Spleen (tissue), 11 donors: ENCODE results near the gene CAMK2B. TPM values are rescaled to one million over a fixed set of nuclear protein-coding genes. Genes with fewer than 3 reads are reported as not detected.
A peak's percentile ranks its signal among the peaks of the same experiment; 100 is the strongest.

ENCODE experiments used
- DNase-seq: peaks from one replicate; pipeline ENCODE4 v3.0.0-alpha.2; 2020
- H3K27ac ChIP-seq, 8 donors: fragments of 200-600 bp; sonication (generic) in 7 of 8; 1 replicate in 4 of 8; 2 replicates in 4 of 8; pipeline versions ENCODE4 v1.5.0 to v1.8.0; 2016 to 2021; ENCODE audit warnings: inconsistent platforms in 4 of 8, mild to moderate bottlenecking in 4 of 8, moderate library complexity in 1 of 8
- H3K27me3 ChIP-seq, 7 donors: fragments of 200-600 bp; sonication (generic) in 6 of 7; replicated peaks in 1 of 7; 1 replicate in 4 of 7; 2 replicates in 3 of 7; pipeline versions ENCODE4 v1.5.0 to v1.8.0; 2016 to 2021; ENCODE audit warnings: inconsistent platforms in 3 of 7, mild to moderate bottlenecking in 1 of 7
- H3K36me3 ChIP-seq, 6 donors: fragments of 200-600 bp; sonication (generic) in 5 of 6; 1 replicate in 4 of 6; 2 replicates in 2 of 6; pipeline versions ENCODE4 v1.5.0 to v1.8.0; 2016 to 2021; ENCODE audit warnings: inconsistent platforms in 2 of 6
- H3K4me1 ChIP-seq, 6 donors: fragments of 200-600 bp; sonication (generic) in 5 of 6; 1 replicate in 3 of 6; 2 replicates in 3 of 6; pipeline versions ENCODE4 v1.5.0 to v1.8.0; 2016 to 2021; ENCODE audit warnings: inconsistent platforms in 3 of 6
- H3K4me3 ChIP-seq, 8 donors: fragments of 200-600 bp; sonication (generic) in 7 of 8; 1 replicate in 4 of 8; 2 replicates in 4 of 8; pipeline versions ENCODE4 v1.5.0 to v1.8.0; 2016 to 2021; ENCODE audit warnings: inconsistent platforms in 4 of 8, mild to moderate bottlenecking in 4 of 8, moderate library complexity in 2 of 8
- H3K9me3 ChIP-seq, 8 donors: fragments of 200-600 bp; sonication (generic) in 7 of 8; 1 replicate in 4 of 8; 2 replicates in 4 of 8; pipeline versions ENCODE4 v1.5.0 to v1.8.0; 2016 to 2021; ENCODE audit warnings: inconsistent platforms in 4 of 8
- POLR2A ChIP-seq, 3 donors: fragments of 450-650 bp; IDR thresholded peaks; one replicate each; pipeline ENCODE4 v1.5.1; 2017; ENCODE audit warnings: antibody characterized with exemption in 3 of 3, mild to moderate bottlenecking in 1 of 3
- POLR2AphosphoS5 ChIP-seq, 3 donors: sonication (generic); formaldehyde crosslinking; IDR thresholded peaks; one replicate each; pipeline ENCODE4 v1.5.1; 2017; ENCODE audit warnings: antibody characterized with exemption in 3 of 3
- WGBS, 5 donors: extraction: QIAGEN DNeasy Blood & Tissue Kit in 3 of 5; methylation state at CpG; one replicate each; pipeline versions ENCODE4 v1.1.5 to v1.1.7; 2013 to 2018; 5-methylcytosine and 5-hydroxymethylcytosine counted together
- intact Hi-C: fragments of 100-400 bp; cut with DNase I; formaldehyde crosslinking; loops from one replicate; pipeline ENCODE4 v1.15.0; 2023; ENCODE audit warnings: low total_unique reads
- polyA plus RNA-seq, 3 donors: library from polyadenylated mRNA; stranded (reverse); fragments of 200-250 nt; gene quantifications; one replicate each; pipeline ENCODE4 v1.2.1, GENCODE V29; 2013
- total RNA-seq, 7 donors: library from RNA; depleted of rRNA in 3 of 7; stranded (reverse); fragments of >200 nt in 3 of 7; fragmentation: NEBNext Ultra II Directional in 4 of 7; extraction: Animal tissue kit (Norgen Biotek cat#: 25700) in 4 of 7; gene quantifications; one replicate each; pipeline versions ENCODE4 v1.1.0 to v1.2.1, GENCODE V29; 2016 to 2021
- TF ChIP-seq, protein P1 (sequence below), 11 experiments: fragments of 200-600 bp in 7 of 11; fragments of 450-650 bp in 4 of 11; sonication (generic) in 4 of 11; IDR thresholded peaks in 8 of 11; conservative IDR thresholded peaks in 3 of 11; 1 replicate in 7 of 11; 2 replicates in 4 of 11; pipeline versions ENCODE4 v1.4.0 to v1.8.0; 2016 to 2021; ENCODE audit warnings: antibody characterized with exemption in 11 of 11, inconsistent platforms in 4 of 11, mild to moderate bottlenecking in 1 of 11
- donor health status: healthy with polysubstance abuse.
- donor health status: DM: no; HTN: no; CAD: no; lungs with moderate emphysema.
- donor health status: DM: no; HTN: no; CAD: no.
- donor health status: Bipolar disorder and iron deficiency.
- donor health status: healthy.
- donor health status: DM: no; HTN: no; CAD: no.
- donor health status: DM: yes; HTN: yes; CAD: no.

The CAMK2B gene
- total and polyA plus RNA-seq, 10 donors, result 0.20 to 2.9 (median 0.61) TPM; not detected in 2

DNA sequence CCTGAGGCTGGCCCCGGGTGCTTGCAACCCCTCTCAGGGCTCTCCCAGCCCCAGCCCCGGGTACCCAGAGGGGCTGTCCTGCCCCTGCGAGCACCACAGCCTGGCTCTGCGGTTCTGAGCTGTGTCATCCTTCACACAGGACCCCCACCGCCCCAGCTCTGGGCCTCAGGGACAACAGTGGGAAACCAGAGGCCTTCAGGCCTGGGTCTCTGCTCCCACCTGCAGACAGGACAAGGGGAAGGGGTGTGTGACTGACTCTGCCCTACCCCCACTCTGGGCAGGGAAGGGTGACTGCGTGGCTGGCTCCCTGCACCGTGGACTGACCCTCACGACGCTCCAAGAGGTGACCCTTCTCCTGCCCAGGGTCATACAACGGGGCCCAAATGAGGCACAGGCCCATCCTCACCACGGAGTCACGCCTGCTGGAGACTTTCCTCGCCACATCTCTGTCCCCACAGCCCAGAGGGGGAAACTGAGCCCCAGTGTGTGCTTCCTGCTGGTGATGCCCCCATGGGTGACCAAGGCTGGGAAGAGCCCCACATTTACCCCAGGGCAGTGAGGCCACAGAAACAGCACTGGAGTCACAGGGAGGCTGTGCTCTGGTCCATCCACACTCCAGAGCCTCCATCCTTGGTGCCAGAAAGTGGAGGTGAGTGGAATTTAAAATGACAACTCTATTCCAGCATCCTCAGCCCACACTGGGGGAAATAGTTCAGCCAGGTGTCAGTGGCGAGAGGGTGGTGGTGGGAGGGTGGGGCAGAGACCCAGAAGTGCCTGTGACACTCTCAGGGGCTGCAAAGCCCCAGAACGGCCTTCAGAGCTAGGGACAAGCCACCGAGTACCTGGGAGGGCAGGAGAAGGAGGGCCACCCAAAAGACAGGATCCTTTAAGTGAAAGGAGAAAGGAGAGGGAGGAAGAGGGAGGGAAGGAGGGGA is 13.6 kb downstream of the CAMK2B start:
- Histone ChIP-seq H3K4me3 (no peak overlapping the region), H3K4me1 (peaks cover 4 to 18% (median 11%) of the 10 kb centered on the region in 6 donors), H3K27ac (no peak overlapping the region), H3K36me3 (no peaks in the 10 kb centered on the region), H3K27me3 (peaks cover 0 to 26% (median 12%) of the 10 kb centered on the region in 7 donors), H3K9me3 (peaks cover 0 to 11% (median 5%) of the 10 kb centered on the region in 8 donors)
- intact Hi-C loops, result no loop called here
- DNase-seq, result peak; percentile 64
- TF ChIP-seq, protein P1, sequence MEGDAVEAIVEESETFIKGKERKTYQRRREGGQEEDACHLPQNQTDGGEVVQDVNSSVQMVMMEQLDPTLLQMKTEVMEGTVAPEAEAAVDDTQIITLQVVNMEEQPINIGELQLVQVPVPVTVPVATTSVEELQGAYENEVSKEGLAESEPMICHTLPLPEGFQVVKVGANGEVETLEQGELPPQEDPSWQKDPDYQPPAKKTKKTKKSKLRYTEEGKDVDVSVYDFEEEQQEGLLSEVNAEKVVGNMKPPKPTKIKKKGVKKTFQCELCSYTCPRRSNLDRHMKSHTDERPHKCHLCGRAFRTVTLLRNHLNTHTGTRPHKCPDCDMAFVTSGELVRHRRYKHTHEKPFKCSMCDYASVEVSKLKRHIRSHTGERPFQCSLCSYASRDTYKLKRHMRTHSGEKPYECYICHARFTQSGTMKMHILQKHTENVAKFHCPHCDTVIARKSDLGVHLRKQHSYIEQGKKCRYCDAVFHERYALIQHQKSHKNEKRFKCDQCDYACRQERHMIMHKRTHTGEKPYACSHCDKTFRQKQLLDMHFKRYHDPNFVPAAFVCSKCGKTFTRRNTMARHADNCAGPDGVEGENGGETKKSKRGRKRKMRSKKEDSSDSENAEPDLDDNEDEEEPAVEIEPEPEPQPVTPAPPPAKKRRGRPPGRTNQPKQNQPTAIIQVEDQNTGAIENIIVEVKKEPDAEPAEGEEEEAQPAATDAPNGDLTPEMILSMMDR (IDR thresholded peaks at IDR 0.05 in 8 of 11, conservative IDR thresholded peaks at IDR 0.05 in 3 of 11), result no peak
- TF ChIP-seq POLR2A (IDR thresholded peaks at IDR 0.05), result no peak
- no peak for TF ChIP-seq POLR2AphosphoS5 (IDR thresholded peaks at IDR 0.05)
- WGBS, 5 donors, result 81 to 90% (median 88%) methylated on average over 8 to 16 of the region's 16 CpGs

DNA sequence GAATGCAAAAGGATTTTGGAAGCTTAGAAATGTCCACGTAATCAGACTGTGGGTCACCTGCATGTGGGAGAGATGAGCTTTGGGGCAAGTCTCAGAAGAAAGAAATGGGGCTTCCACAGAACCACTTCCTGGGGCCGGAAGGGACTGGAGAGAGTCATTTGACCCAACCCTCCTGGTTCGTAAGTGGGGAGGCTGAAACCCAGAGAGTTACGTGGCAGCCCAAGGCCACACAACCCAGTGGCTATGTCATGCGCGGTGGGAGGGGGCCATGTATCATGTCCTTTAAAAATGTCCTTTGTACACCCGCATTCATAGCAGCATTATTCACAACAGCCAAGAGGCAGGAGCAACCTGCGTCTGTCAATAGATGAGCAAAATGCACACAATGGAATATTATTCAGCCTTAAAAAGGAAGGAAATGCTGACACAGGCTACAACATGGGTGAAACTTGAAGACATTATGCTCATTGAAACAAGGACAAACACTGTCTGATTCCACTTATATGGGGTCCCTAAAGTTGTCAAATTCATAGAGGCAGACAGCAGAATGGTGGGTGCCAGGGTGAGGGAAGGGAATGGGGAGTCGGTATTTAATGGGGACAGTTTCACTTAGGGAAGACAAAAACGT is 15.1 kb downstream of the CAMK2B start:
- peak; percentile 60 for DNase-seq
- H3K4me3 ChIP-seq, result peak overlapping the region; percentile 19 to 67 (median 36)
- TF ChIP-seq, protein P1 (IDR thresholded peaks at IDR 0.05 in 8 of 11, conservative IDR thresholded peaks at IDR 0.05 in 3 of 11), result no peak
- no peak for TF ChIP-seq POLR2A (IDR thresholded peaks at IDR 0.05)
- TF ChIP-seq POLR2AphosphoS5 (IDR thresholded peaks at IDR 0.05), result no peak
- no peaks in the 10 kb centered on the region for H3K36me3 ChIP-seq
- peaks cover 0 to 4% (median 3%) of the 10 kb centered on the region in 8 donors for H3K9me3 ChIP-seq
- 58 to 77% (median 62%) methylated on average over 10 of the region's 10 CpGs for WGBS, 5 donors
- peaks cover 4 to 18% (median 11%) of the 10 kb centered on the region in 6 donors for H3K4me1 ChIP-seq
- intact Hi-C loops, result no loop called here
- peaks cover 0 to 26% (median 12%) of the 10 kb centered on the region in 7 donors for H3K27me3 ChIP-seq
- H3K27ac ChIP-seq, result peak overlapping the region in 7 of 8 donors; percentile 35 to 81 (median 72)

DNA sequence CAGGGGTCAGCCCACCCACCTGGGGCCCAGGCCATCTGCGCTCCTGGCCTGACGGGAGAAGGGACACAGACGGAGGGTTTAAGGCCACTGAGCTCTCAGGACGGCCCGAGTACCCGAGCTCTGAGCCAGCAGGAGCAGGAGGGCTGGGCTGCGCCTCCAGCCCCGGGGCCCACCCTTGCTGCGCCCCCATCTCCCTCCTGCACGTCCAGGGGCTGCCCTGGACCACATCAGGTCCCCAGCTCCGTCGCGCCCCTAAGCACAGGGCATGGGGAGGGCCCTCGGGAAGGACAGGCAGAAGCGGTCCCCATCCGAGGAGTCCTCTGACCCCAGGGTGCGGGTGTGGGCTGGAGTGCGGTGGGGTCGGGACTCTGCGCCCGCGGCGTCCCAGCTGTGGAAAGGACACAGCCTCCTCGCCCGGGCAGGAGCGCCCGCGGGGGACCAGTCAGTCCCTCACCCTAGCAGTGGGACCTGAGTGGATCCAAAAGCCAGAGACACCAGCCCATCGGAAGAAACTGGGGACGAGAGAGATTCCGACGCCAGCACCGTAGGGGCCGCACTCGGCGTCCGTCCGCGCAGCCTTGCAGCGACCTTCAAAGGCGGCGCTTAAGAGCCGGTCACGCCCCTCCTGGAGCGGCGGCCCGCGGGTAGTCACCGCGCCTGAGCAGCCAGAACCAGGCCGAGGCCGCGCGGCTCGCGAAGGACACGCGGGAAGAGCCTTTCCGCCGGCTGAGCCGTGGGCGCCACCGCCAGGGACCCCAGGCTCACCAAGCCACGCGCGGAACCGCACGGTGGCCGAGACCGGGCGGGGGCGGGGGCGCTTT is 15.9 kb downstream of the CAMK2B start:
- Histone ChIP-seq H3K27me3 (peaks cover 0 to 26% (median 12%) of the 10 kb centered on the region in 7 donors), H3K9me3 (no peaks in the 10 kb centered on the region), H3K36me3 (no peaks in the 10 kb centered on the region), H3K27ac (peak overlapping the region; percentile 15 to 81 (median 70)), H3K4me1 (peaks cover 4 to 18% (median 11%) of the 10 kb centered on the region in 6 donors), H3K4me3 (peak overlapping the region; percentile 19 to 67 (median 36))
- TF ChIP-seq, protein P1 (IDR thresholded peaks at IDR 0.05 in 8 of 11, conservative IDR thresholded peaks at IDR 0.05 in 3 of 11), result peak in 1 of 11 experiments; percentile 14
- peak; percentile 35 to 81 (median 78) for TF ChIP-seq POLR2AphosphoS5 (IDR thresholded peaks at IDR 0.05)
- no peak for TF ChIP-seq POLR2A (IDR thresholded peaks at IDR 0.05)
- intact Hi-C loops, result no loop called here
- 7 to 25% (median 21%) methylated on average over 19 to 73 of the region's 73 CpGs for WGBS, 5 donors
- DNase-seq, result peak; percentile 87
